K562 (cell line): ENCODE data around the gene PITPNM3. TPM values are rescaled to one million over a fixed set of nuclear protein-coding genes. Genes with fewer than 3 reads are reported as not detected.

Experiments
- ATAC-seq: fragments of 200-7000 bp; cut with Tn5 transposase; 3 replicates; pipeline ENCODE4 v1.9.1; 2020; ENCODE audit warnings: moderate library complexity
- BruUV-seq: library from RNA; stranded (reverse); fragments of 400-500 nt; replicated peaks from 2 replicates; lab custom pipeline; 2021; lab: Mats Ljungman, UMichigan
- CTCF ChIA-PET: fragments of 300-600 bp; formaldehyde crosslinking; extraction: SDS; loops from one replicate; lab custom pipeline; 2021; ENCODE audit warnings: low intra/inter-chr PET ratio; lab: Yijun Ruan, JAX
- POLR2A ChIA-PET: fragments of 300-600, 350-650 bp; sonication (Branson Sonifier 250); formaldehyde crosslinking; extraction: SDS; loops from one replicate; lab custom pipeline; 2021; ENCODE audit warnings: antibody characterized with exemption, inconsistent platforms; lab: Yijun Ruan, JAX
- DNase-seq, 4 experiments: peaks; one replicate each; pipeline versions ENCODE4 v3.0.0 to v3.0.0-alpha.2; 2011 to 2018; ENCODE audit warnings: low spot score in 3 of 4, mixed read lengths in 3 of 4; ENCODE audit errors: extremely low read depth in 1 of 4
- FAIRE-seq: peaks from 2 replicates; lab custom pipeline; 2011; peaks lifted over from hg19 to GRCh38; lab: Jason Lieb, UNC
- H2AFZ ChIP-seq: 2 replicates; pipeline ENCODE4 v1.6.0; 2011; ENCODE audit warnings: low read depth, low read length, control low read depth, inconsistent platforms
- H3K27ac ChIP-seq: fragments of 200-600 bp; 3 replicates; pipeline ENCODE4 v1.8.0; 2011; ENCODE audit warnings: low read depth, mild to moderate bottlenecking, control low read depth, inconsistent platforms, low read length, moderate library complexity, mixed read lengths; ENCODE audit errors: extremely low read depth
- H3K27me3 ChIP-seq, 2 experiments: fragments of 300-600 bp in 1 of 2; 2 replicates in 1 of 2; 3 replicates in 1 of 2; pipeline versions ENCODE4 v1.6.0 to v1.8.0; 2011; ENCODE audit warnings: inconsistent platforms in 2 of 2, low read length in 2 of 2, mild to moderate bottlenecking in 1 of 2, mixed read lengths in 1 of 2, moderate library complexity in 1 of 2; ENCODE audit not compliant: control insufficient read depth in 2 of 2, insufficient read depth in 2 of 2
- H3K36me3 ChIP-seq: fragments of 300-600 bp; 3 replicates; pipeline ENCODE4 v1.8.0; 2011; ENCODE audit warnings: mild to moderate bottlenecking, low read length, inconsistent platforms; ENCODE audit not compliant: control insufficient read depth, insufficient read depth
- H3K4me1 ChIP-seq, 2 experiments: fragments of 200-600 bp in 1 of 2; replicated peaks in 1 of 2; 2 replicates in 1 of 2; 3 replicates in 1 of 2; pipeline versions ENCODE4 v1.5.1 to v1.8.0; 2011; ENCODE audit warnings: inconsistent platforms in 2 of 2, low read length in 2 of 2, mild to moderate bottlenecking in 1 of 2, mixed read lengths in 1 of 2, moderate library complexity in 1 of 2; ENCODE audit not compliant: control insufficient read depth in 2 of 2, insufficient read depth in 2 of 2
- H3K4me2 ChIP-seq: 2 replicates; pipeline ENCODE4 v1.6.1; 2011; ENCODE audit warnings: low read length, control low read depth, inconsistent platforms, mixed read lengths; ENCODE audit not compliant: insufficient read depth
- H3K4me3 ChIP-seq: fragments of 200-600 bp; sonication (generic), shearing (Covaris generic); 2 replicates; pipeline ENCODE4 v1.5.1; 2016; ENCODE audit warnings: control low read depth, inconsistent platforms
- H3K79me2 ChIP-seq: fragments of 200-600 bp; 3 replicates; pipeline ENCODE4 v1.8.0; 2011; ENCODE audit warnings: low read length, inconsistent platforms; ENCODE audit not compliant: control insufficient read depth, insufficient read depth
- H3K9ac ChIP-seq, 2 experiments: 2 replicates each; pipeline versions ENCODE4 v1.6.0 to v1.6.1; 2011; ENCODE audit warnings: low read depth in 2 of 2, low read length in 2 of 2, control low read depth in 1 of 2, inconsistent platforms in 1 of 2, mild to moderate bottlenecking in 1 of 2, mixed read lengths in 1 of 2; ENCODE audit not compliant: insufficient read depth in 1 of 2
- H3K9me1 ChIP-seq: one replicate; pipeline ENCODE4 v1.6.0; 2011; ENCODE audit warnings: inconsistent platforms, mild to moderate bottlenecking, low read length, moderate library complexity; ENCODE audit not compliant: control insufficient read depth, insufficient read depth
- H3K9me3 ChIP-seq: replicated peaks from 2 replicates; pipeline ENCODE4 v1.5.1; 2011; ENCODE audit warnings: low read depth, low read length, inconsistent platforms; ENCODE audit not compliant: control insufficient read depth, insufficient read depth
- H4K20me1 ChIP-seq: replicated peaks from 2 replicates; pipeline ENCODE4 v1.6.1; 2011; ENCODE audit warnings: low read length, inconsistent platforms, mixed read lengths; ENCODE audit not compliant: control insufficient read depth, insufficient read depth
- HES1 ChIP-seq: fragments of 450-650 bp; IDR thresholded peaks from 2 replicates; pipeline ENCODE4 v1.6.1; 2016; ENCODE audit warnings: low read depth, mild to moderate bottlenecking, moderate library complexity
- ID3 ChIP-seq, 2 experiments: fragments of 250-450 bp in 1 of 2; fragments of 450-650 bp in 1 of 2; sonication (Bioruptor Pico) in 1 of 2; IDR thresholded peaks; 2 replicates each; pipeline versions ENCODE4 v1.6.1 to v1.8.0; 2016 to 2021; ENCODE audit warnings: mild to moderate bottlenecking in 2 of 2, moderate library complexity in 2 of 2, missing compliant biosample characterization in 1 of 2, missing genetic modification characterization in 1 of 2
- IRF1 ChIP-seq: sonication (generic); formaldehyde crosslinking; IDR thresholded peaks from 2 replicates; pipeline ENCODE4 v1.8.0; 2022; ENCODE audit warnings: missing genetic modification reagents, mild to moderate bottlenecking, borderline replicate concordance
- IRF2 ChIP-seq: sonication (generic); formaldehyde crosslinking; IDR thresholded peaks from 2 replicates; pipeline ENCODE4 v1.8.1; 2022; ENCODE audit warnings: mild to moderate bottlenecking, missing genetic modification reagents
- MEF2A ChIP-seq: IDR thresholded peaks from 2 replicates; pipeline ENCODE4 v1.6.1; 2011; ENCODE audit warnings: low read depth, mild to moderate bottlenecking, low read length, moderate library complexity; ENCODE audit not compliant: control insufficient read depth
- TARDBP ChIP-seq: fragments of 450-650 bp; IDR thresholded peaks from 2 replicates; pipeline ENCODE4 v1.6.1; 2016
- WGBS: fragments of 100-300 bp; shearing (Covaris generic); methylation state at CpG from one replicate; pipeline ENCODE4 v1.1.6; 2016; ENCODE audit warnings: low coverage, mixed read lengths; ENCODE audit not compliant: insufficient coverage; ENCODE audit errors: missing lambda C conversion rate; 5-methylcytosine and 5-hydroxymethylcytosine counted together
- in situ Hi-C: fragments of 300-500 bp; cut with MboI; formaldehyde crosslinking; loops from 4 replicates; pipeline ENCODE4 v1.15.0; 2018; ENCODE audit warnings: inconsistent platforms, mixed read lengths
- intact Hi-C: fragments of 100-400 bp; cut with micrococcal nuclease; formaldehyde crosslinking; loops from 2 replicates; pipeline ENCODE4 v1.14.2; 2022
- polyA plus RNA-seq, 8 experiments: library from polyadenylated mRNA; depleted of rRNA in 4 of 8; stranded (reverse) in 5 of 8; unstranded in 3 of 8; fragments of >200 nt; fragmentation: Nextera tagmentation in 2 of 8; fragmentation: Illumina TruSeq in 1 of 8; extraction: Ambion mirVana in 2 of 8; extraction: Trizol in 1 of 8; gene quantifications; 2 replicates each; pipeline versions ENCODE4 v1.2.1 to v1.2.3, GENCODE V29; 2011 to 2014; ENCODE audit warnings: inconsistent platforms in 1 of 8, missing spikeins in 1 of 8
- total RNA-seq, 7 experiments: library from RNA; depleted of rRNA in 6 of 7; stranded (reverse); fragments of >200 nt in 6 of 7; fragmentation: Illumina TruSeq in 2 of 7; extraction: Trizol in 2 of 7; gene quantifications; 2 replicates each; pipeline versions ENCODE4 v1.2.1 to v1.2.3, GENCODE V29; 2011 to 2021; ENCODE audit warnings: low replicate concordance in 1 of 7

The PITPNM3 gene
- total and polyA plus RNA-seq, 9 of the 15 experiments (the other 6 are each of a cell fraction or from before 2014, with no cell fraction given): 0.14 to 0.38 (median 0.22) TPM; not detected in 2

DNA sequence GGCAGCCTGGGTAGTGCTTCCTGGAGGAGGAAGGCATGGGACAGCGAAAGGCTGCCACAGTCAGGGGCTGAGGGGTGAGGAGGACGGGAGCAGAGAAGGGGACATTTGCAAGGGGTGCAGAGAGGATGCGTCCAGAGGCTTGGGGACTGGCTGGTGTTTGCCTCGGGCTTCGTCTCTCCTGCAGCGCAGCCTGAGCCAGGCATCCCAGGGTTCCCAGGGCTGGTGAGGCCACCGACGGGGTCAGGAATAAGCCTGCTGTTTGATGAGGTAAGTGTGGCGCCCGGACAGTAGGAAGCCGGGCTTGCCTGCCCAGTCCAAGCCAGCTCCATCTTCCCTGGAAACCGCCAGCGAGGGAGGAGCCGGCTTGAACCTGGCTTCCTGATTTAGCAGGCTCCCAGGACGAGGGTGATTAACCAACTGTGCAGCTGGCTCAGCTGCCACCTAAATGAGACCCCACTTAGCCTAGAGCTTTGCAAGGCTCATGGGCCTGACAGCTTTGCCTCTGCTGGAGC, 47.8 kb downstream of the PITPNM3 start:
- POLR2A ChIA-PET: interaction anchor here (1.2 kb wide), 1 partner anchor 19 kb away, joined by 4 read pairs; no protein-coding TSS in a partner anchor
- no peaks in the 10 kb centered on the region for H3K79me2 ChIP-seq
- no peak overlapping the region for H2AFZ ChIP-seq
- no peaks in the 10 kb centered on the region for H3K9me3 ChIP-seq
- H3K4me2 ChIP-seq: no peak overlapping the region
- H3K4me3 ChIP-seq: no peak overlapping the region
- no peaks in the 10 kb centered on the region for H4K20me1 ChIP-seq
- no peak for FAIRE-seq
- DNase-seq: no peak
- H3K9ac ChIP-seq: peak overlapping the region in 1 of 2 experiments; percentile 35; a peak in 2 of 4 replicates
- peaks cover 0 to 4% of the 10 kb centered on the region in 2 experiments; a peak in 3 of 5 replicates for H3K4me1 ChIP-seq
- 4% methylated on average over 9 of the region's 15 CpGs for WGBS
- H3K27ac ChIP-seq: no peak overlapping the region
- H3K27me3 ChIP-seq: peaks cover 0 to 31% of the 10 kb centered on the region in 2 experiments; a peak in 3 of 5 replicates
- intact Hi-C loops (no loop called here), in situ Hi-C loops (no loop called here)
- no peaks in the 10 kb centered on the region for H3K36me3 ChIP-seq
- no peaks in the 10 kb centered on the region for H3K9me1 ChIP-seq
- TF ChIP-seq IRF1 (CRISPR knock-in tag): no peak
- TF ChIP-seq HES1: no peak
- TF ChIP-seq ID3 (CRISPR knock-in tag; IDR thresholded peaks at IDR 0.05): no peak
- no peak for TF ChIP-seq ID3 (tag; IDR thresholded peaks at IDR 0.05)
- no peak for TF ChIP-seq MEF2A
- TF ChIP-seq TARDBP: no peak
- no peak for TF ChIP-seq IRF2 (CRISPR knock-in tag)
- no TSS peak for BruUV-seq
- ATAC-seq: no peak
- CTCF ChIA-PET: no interaction called here
